ENCODE results near the gene FDX2.

FDX2 gene

GRCh38 chr19:10332965-10333757 is 17.3 kb upstream of the FDX2 start, which contains the start of gene RAVER1:
TSS of gene RAVER1 (minus strand) at chr19:10333529. CDS start at chr19:10333507, 22 bp downstream.
- peak; percentile 97 to 98 for DNase-seq

GRCh38 chr19:10332158-10332964 is 16.5 kb upstream of the FDX2 start:
- no peak for DNase-seq

GRCh38 chr19:10329555-10329954 is 13.7 kb upstream of the FDX2 start:
- no peak for DNase-seq

- no peak for DNase-seq
These were observed 13.0 kb upstream of the FDX2 start for GRCh38 chr19:10328558-10329429.

GRCh38 chr19:10327793-10328192 is 12.0 kb upstream of the FDX2 start:
- DNase-seq: no peak

- no peak for DNase-seq
These were observed 9.9 kb upstream of the FDX2 start for GRCh38 chr19:10325732-10326131.

GRCh38 chr19:10321874-10322835 is 6.3 kb upstream of the FDX2 start:
- DNase-seq: no peak

GRCh38 chr19:10321417-10321797 is 5.6 kb upstream of the FDX2 start:
- no peak for DNase-seq

- no peak for DNase-seq
These were observed 5.0 kb upstream of the FDX2 start for GRCh38 chr19:10320602-10321416.

GRCh38 chr19:10318807-10319682 is 3.2 kb upstream of the FDX2 start:
- DNase-seq: no peak

GRCh38 chr19:10317857-10318462 is 2.1 kb upstream of the FDX2 start:
- no peak for DNase-seq

- no peak for DNase-seq
These were observed 1.4 kb upstream of the FDX2 start for GRCh38 chr19:10317045-10317856.

GRCh38 chr19:10316229-10317044 is 622 bp upstream of the FDX2 start:
- no peak for DNase-seq

- DNase-seq: no peak
These were observed 6.4 kb downstream of the FDX2 start, which contains the start of gene ZGLP1 for GRCh38 chr19:10309423-10309822. TSS of gene ZGLP1 (minus strand) at chr19:10309815.

- no peak for DNase-seq
These were observed 9.5 kb downstream of the FDX2 start for GRCh38 chr19:10306327-10306726.

GRCh38 chr19:10305139-10305806 is 10.5 kb downstream of the FDX2 start:
- DNase-seq: no peak

All from CD4-positive, alpha-beta T cell treated with Interferon alpha-2 for 1 hour (primary cell).